ENCODE results near the gene SERINC5.

DNA sequence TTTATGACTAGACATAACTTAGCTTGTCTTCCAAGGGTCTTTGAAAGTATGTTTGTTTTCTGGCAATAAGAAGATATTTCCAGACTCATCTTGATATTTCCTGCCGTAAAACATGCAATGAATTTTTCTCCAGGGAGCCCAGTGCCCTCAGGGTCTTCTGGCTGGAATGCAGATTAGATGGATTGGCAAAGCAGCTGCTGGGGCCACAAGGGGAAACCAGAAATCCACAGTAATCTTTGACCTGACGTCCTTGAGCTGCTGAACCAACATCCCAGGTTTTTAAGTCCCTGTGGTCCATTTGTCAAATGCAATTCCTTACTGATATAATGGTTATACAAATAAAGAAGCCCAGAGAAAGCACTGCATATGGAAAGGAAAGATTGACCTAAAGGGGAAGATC lies 127.7 kb downstream of the SERINC5 start:
- TF ChIP-seq POLR2A (IDR thresholded peaks at IDR 0.05; ENCODE audit: extremely low read depth, insufficient read length): no peak
- TF ChIP-seq, protein P1, sequence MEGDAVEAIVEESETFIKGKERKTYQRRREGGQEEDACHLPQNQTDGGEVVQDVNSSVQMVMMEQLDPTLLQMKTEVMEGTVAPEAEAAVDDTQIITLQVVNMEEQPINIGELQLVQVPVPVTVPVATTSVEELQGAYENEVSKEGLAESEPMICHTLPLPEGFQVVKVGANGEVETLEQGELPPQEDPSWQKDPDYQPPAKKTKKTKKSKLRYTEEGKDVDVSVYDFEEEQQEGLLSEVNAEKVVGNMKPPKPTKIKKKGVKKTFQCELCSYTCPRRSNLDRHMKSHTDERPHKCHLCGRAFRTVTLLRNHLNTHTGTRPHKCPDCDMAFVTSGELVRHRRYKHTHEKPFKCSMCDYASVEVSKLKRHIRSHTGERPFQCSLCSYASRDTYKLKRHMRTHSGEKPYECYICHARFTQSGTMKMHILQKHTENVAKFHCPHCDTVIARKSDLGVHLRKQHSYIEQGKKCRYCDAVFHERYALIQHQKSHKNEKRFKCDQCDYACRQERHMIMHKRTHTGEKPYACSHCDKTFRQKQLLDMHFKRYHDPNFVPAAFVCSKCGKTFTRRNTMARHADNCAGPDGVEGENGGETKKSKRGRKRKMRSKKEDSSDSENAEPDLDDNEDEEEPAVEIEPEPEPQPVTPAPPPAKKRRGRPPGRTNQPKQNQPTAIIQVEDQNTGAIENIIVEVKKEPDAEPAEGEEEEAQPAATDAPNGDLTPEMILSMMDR (IDR thresholded peaks at IDR 0.05; ENCODE audit: low read depth, low read length): no peak
- TF ChIP-seq, protein P2, sequence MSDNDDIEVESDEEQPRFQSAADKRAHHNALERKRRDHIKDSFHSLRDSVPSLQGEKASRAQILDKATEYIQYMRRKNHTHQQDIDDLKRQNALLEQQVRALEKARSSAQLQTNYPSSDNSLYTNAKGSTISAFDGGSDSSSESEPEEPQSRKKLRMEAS (IDR thresholded peaks at IDR 0.05; ENCODE audit: low read depth, low read length): no peak

Data from NB4 (cell line).